Prostate gland (tissue), 2 donors: Measurements from ENCODE around the gene IPO5.

Experiments used
- POLR2A ChIP-seq: fragments of 450-650 bp; IDR thresholded peaks from one replicate; pipeline ENCODE4 v1.6.1; 2016; ENCODE audit warnings: antibody characterized with exemption, mild to moderate bottlenecking
- POLR2AphosphoS5 ChIP-seq: sonication (generic); formaldehyde crosslinking; IDR thresholded peaks from one replicate; pipeline ENCODE4 v1.6.1; 2017; ENCODE audit warnings: antibody characterized with exemption
- TF ChIP-seq, protein P1 (sequence below), 4 experiments: fragments of 200-600 bp in 2 of 4; fragments of 450-650 bp in 2 of 4; sonication (generic) in 2 of 4; IDR thresholded peaks; 1 replicate in 3 of 4; 2 replicates in 1 of 4; pipeline ENCODE4 v1.5.1; 2016 to 2019; ENCODE audit warnings: antibody characterized with exemption in 4 of 4, mild to moderate bottlenecking in 2 of 4, moderate library complexity in 2 of 4

DNA sequence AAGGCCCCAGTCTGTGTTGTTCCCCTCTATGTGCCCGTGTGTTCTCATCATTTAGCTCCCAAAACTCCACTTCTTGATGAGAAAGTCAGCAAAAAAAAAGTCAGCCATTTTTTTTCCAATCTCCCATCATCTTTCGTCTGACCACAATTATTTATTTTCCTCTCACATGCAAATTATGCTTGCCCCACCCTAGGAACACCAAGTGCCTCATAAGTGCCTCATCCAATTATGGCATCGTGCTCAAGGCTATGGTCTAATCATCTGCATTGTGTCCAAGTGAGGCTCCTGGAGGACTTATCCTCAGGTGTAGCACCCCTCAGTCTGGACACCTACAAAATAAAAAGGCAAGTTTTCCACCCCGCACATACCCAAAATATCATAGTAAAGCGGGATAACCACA is 20.8 kb upstream of the IPO5 start:
- TF ChIP-seq, protein P1, sequence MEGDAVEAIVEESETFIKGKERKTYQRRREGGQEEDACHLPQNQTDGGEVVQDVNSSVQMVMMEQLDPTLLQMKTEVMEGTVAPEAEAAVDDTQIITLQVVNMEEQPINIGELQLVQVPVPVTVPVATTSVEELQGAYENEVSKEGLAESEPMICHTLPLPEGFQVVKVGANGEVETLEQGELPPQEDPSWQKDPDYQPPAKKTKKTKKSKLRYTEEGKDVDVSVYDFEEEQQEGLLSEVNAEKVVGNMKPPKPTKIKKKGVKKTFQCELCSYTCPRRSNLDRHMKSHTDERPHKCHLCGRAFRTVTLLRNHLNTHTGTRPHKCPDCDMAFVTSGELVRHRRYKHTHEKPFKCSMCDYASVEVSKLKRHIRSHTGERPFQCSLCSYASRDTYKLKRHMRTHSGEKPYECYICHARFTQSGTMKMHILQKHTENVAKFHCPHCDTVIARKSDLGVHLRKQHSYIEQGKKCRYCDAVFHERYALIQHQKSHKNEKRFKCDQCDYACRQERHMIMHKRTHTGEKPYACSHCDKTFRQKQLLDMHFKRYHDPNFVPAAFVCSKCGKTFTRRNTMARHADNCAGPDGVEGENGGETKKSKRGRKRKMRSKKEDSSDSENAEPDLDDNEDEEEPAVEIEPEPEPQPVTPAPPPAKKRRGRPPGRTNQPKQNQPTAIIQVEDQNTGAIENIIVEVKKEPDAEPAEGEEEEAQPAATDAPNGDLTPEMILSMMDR (IDR thresholded peaks at IDR 0.05): no peak
- TF ChIP-seq POLR2AphosphoS5 (no peak), POLR2A (no peak)
